Measurements from ENCODE around the gene DLGAP1.

Gene DLGAP1

GRCh38 chr18:4078246-4078645 lies 376.9 kb downstream of the DLGAP1 start:
- TF ChIP-seq ZNF565 (CRISPR knock-in tag; conservative IDR thresholded peaks at IDR 0.05; ENCODE audit: low read depth) = no peak
- TF ChIP-seq ZFP30 (CRISPR knock-in tag; IDR thresholded peaks at IDR 0.05) = no peak
- TF ChIP-seq CSRNP3 (CRISPR knock-in tag; IDR thresholded peaks at IDR 0.05) = no peak
- no peak for TF ChIP-seq PPARA (CRISPR knock-in tag; IDR thresholded peaks at IDR 0.05; ENCODE audit: borderline replicate concordance)
- TF ChIP-seq POU6F1 (CRISPR knock-in tag; IDR thresholded peaks at IDR 0.05; ENCODE audit: borderline replicate concordance, low read depth) = no peak
- TF ChIP-seq BACH2 (CRISPR knock-in tag; IDR thresholded peaks at IDR 0.05; ENCODE audit: borderline replicate concordance) = no peak
- TF ChIP-seq ISL1 (CRISPR knock-in tag; IDR thresholded peaks at IDR 0.05) = no peak
- no peak for TF ChIP-seq TSHZ2 (CRISPR knock-in tag; IDR thresholded peaks at IDR 0.05)
- no peak for TF ChIP-seq ARNTL (CRISPR knock-in tag; IDR thresholded peaks at IDR 0.05; ENCODE audit: borderline replicate concordance, low read depth)
- no peak for TF ChIP-seq OSR1 (CRISPR knock-in tag; IDR thresholded peaks at IDR 0.05)
- no peak for TF ChIP-seq ZC3H10 (CRISPR knock-in tag; IDR thresholded peaks at IDR 0.05)
- no peak for TF ChIP-seq ZNF70 (CRISPR knock-in tag; IDR thresholded peaks at IDR 0.05)
- no peak for TF ChIP-seq RARB (CRISPR knock-in tag; IDR thresholded peaks at IDR 0.05)
- no peak for TF ChIP-seq PATZ1 (CRISPR knock-in tag; IDR thresholded peaks at IDR 0.05; ENCODE audit: borderline replicate concordance)
- TF ChIP-seq ZFP3 (CRISPR knock-in tag; IDR thresholded peaks at IDR 0.05) = no peak
- TF ChIP-seq CSDC2 (CRISPR knock-in tag; IDR thresholded peaks at IDR 0.05) = no peak
- TF ChIP-seq CREB5 (CRISPR knock-in tag; IDR thresholded peaks at IDR 0.05; ENCODE audit: low read depth) = no peak
- ATAC-seq = no peak

- no peak for ATAC-seq
- TF ChIP-seq ZNF70 (CRISPR knock-in tag; IDR thresholded peaks at IDR 0.05) = no peak
- no peak for TF ChIP-seq ZC3H10 (CRISPR knock-in tag; IDR thresholded peaks at IDR 0.05)
- TF ChIP-seq RARB (CRISPR knock-in tag; IDR thresholded peaks at IDR 0.05) = no peak
- TF ChIP-seq CSDC2 (CRISPR knock-in tag; IDR thresholded peaks at IDR 0.05) = no peak
- TF ChIP-seq ESRRG (CRISPR knock-in tag; IDR thresholded peaks at IDR 0.05) = no peak
- no peak for TF ChIP-seq GLIS3 (CRISPR knock-in tag; IDR thresholded peaks at IDR 0.05)
- TF ChIP-seq ARNTL (CRISPR knock-in tag; IDR thresholded peaks at IDR 0.05; ENCODE audit: borderline replicate concordance, low read depth) = no peak
- TF ChIP-seq PATZ1 (CRISPR knock-in tag; IDR thresholded peaks at IDR 0.05; ENCODE audit: borderline replicate concordance) = no peak
- TF ChIP-seq OSR1 (CRISPR knock-in tag; IDR thresholded peaks at IDR 0.05) = no peak
- no peak for TF ChIP-seq PPARA (CRISPR knock-in tag; IDR thresholded peaks at IDR 0.05; ENCODE audit: borderline replicate concordance)
- no peak for TF ChIP-seq ZFP30 (CRISPR knock-in tag; IDR thresholded peaks at IDR 0.05)
- TF ChIP-seq TOX (CRISPR knock-in tag; IDR thresholded peaks at IDR 0.05; ENCODE audit: borderline replicate concordance) = no peak
- no peak for TF ChIP-seq ZNF565 (CRISPR knock-in tag; conservative IDR thresholded peaks at IDR 0.05; ENCODE audit: low read depth)
Measured at GRCh38 chr18:4077721-4078120, 377.4 kb downstream of the DLGAP1 start.

All from SK-N-SH treated with all-trans-retinoic acid at 6 μM for 48 hours (cell line).